Spleen (tissue), 3 donors: ENCODE data around the gene LAMC2.

Experiments
- POLR2A ChIP-seq, 3 donors: fragments of 450-650 bp; IDR thresholded peaks; one replicate each; pipeline ENCODE4 v1.5.1; 2017; ENCODE audit warnings: antibody characterized with exemption in 3 of 3, mild to moderate bottlenecking in 1 of 3
- POLR2AphosphoS5 ChIP-seq, 3 donors: sonication (generic); formaldehyde crosslinking; IDR thresholded peaks; one replicate each; pipeline ENCODE4 v1.5.1; 2017; ENCODE audit warnings: antibody characterized with exemption in 3 of 3

- no peak for TF ChIP-seq POLR2AphosphoS5 (IDR thresholded peaks at IDR 0.05)
- no peak for TF ChIP-seq POLR2A (IDR thresholded peaks at IDR 0.05)
These were observed 92.0 kb downstream of the LAMC2 start for GRCh38 chr1:183277821-183278738.
